ENCODE data around the gene NDUFV1. TPM values are rescaled to one million over a fixed set of nuclear protein-coding genes. Genes with fewer than 3 reads are reported as not detected.

Gene NDUFV1
- total RNA-seq, 3 donors from 2014 or later: 159 to 222 (median 186) TPM

- no peak for TF ChIP-seq POLR2A (IDR thresholded peaks at IDR 0.05)
- TF ChIP-seq CTCF (IDR thresholded peaks at IDR 0.05): peak; percentile 84 to 90 (median 85)
- TF ChIP-seq POLR2AphosphoS5 (IDR thresholded peaks at IDR 0.05): peak in 1 of 3 donors; percentile 11
- Histone ChIP-seq H3K4me1 (no peaks in the 10 kb centered on the region), H3K4me3 (peak within 1 kb of the TSS; percentile 52 to 86 (median 72)), H3K27ac (peak within 1 kb of the TSS; percentile 93 to 99), H3K36me3 (no peaks in the 10 kb centered on the region), H3K27me3 (no peaks in the 10 kb centered on the region), H3K9me3 (no peaks in the 10 kb centered on the region)
- intact Hi-C loops (cut with DNase I; ENCODE audit: low total_unique reads): no loop called here
- DNase-seq (ENCODE audit: low spot score in 2 of 2): peak; percentile 68 to 86
Observed at GRCh38 chr11:67629386-67630227, 22.9 kb downstream of the NDUFV1 start, which contains the start of gene NUDT8. Gene NUDT8 (minus strand): TSS chr11:67629937. CDS start chr11:67629911, 26 bp downstream.

- TF ChIP-seq CTCF (IDR thresholded peaks at IDR 0.05) (peak; percentile 68 to 76 (median 76)), POLR2AphosphoS5 (IDR thresholded peaks at IDR 0.05) (peak in 2 of 3 donors; percentile 30 to 52), POLR2A (IDR thresholded peaks at IDR 0.05) (peak; percentile 28)
- intact Hi-C loops (cut with DNase I; ENCODE audit: low total_unique reads): no loop called here
- Histone ChIP-seq H3K36me3 (no peaks in the 10 kb centered on the region), H3K27me3 (no peaks in the 10 kb centered on the region), H3K4me1 (no peaks in the 10 kb centered on the region), H3K27ac (peak overlapping the region; percentile 93 to 99), H3K9me3 (no peaks in the 10 kb centered on the region), H3K4me3 (peak overlapping the region; percentile 52 to 86 (median 72))
- peak; percentile 98 for DNase-seq (ENCODE audit: low spot score in 2 of 2)
Observed at GRCh38 chr11:67630228-67630942, 23.6 kb downstream of the NDUFV1 start.

- peak in 1 of 3 donors; percentile 8 for TF ChIP-seq CTCF (IDR thresholded peaks at IDR 0.05)
- TF ChIP-seq POLR2AphosphoS5 (IDR thresholded peaks at IDR 0.05): no peak
- Histone ChIP-seq H3K27me3 (no peaks in the 10 kb centered on the region), H3K27ac (peak overlapping the region; percentile 93 to 99), H3K4me3 (peak overlapping the region; percentile 52 to 86 (median 72)), H3K4me1 (no peaks in the 10 kb centered on the region), H3K9me3 (no peaks in the 10 kb centered on the region), H3K36me3 (no peaks in the 10 kb centered on the region)
- DNase-seq (ENCODE audit: low spot score in 2 of 2): no peak
- intact Hi-C loops (cut with DNase I; ENCODE audit: low total_unique reads): no loop called here
Observed at GRCh38 chr11:67630943-67631331, 24.2 kb downstream of the NDUFV1 start.

DNA sequence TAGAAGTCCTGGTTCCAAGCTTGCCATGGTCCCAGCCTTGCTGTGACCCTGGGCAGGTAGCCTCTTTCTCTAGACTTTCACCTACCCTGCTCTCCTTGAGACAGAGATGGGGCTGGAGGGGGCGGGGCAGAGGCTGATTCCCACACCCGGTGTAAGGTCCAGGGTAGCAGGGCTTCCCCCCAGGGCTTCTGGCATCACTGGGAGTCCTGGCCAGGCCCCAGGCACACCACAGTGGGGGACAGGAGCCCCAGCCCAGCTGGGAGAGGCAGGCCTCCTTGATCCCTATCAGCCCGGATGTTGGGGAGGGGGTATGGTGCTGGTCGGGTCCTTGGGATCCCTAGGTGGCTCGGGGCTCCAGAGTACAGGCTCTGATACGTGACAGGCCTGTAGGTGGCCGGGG, 24.7 kb downstream of the NDUFV1 start:
- intact Hi-C loops (cut with DNase I; ENCODE audit: low total_unique reads): no loop called here
- H3K27ac ChIP-seq: peak overlapping the region; percentile 93 to 99
- no peak for TF ChIP-seq CTCF (IDR thresholded peaks at IDR 0.05)
- no peak for TF ChIP-seq POLR2A (IDR thresholded peaks at IDR 0.05)
- no peak for TF ChIP-seq POLR2AphosphoS5 (IDR thresholded peaks at IDR 0.05)
- no peaks in the 10 kb centered on the region for H3K36me3 ChIP-seq
- H3K9me3 ChIP-seq: no peaks in the 10 kb centered on the region
- H3K27me3 ChIP-seq: no peaks in the 10 kb centered on the region
- no peak overlapping the region for H3K4me3 ChIP-seq
- no peaks in the 10 kb centered on the region for H3K4me1 ChIP-seq
- no peak for DNase-seq (ENCODE audit: low spot score in 2 of 2)

DNA sequence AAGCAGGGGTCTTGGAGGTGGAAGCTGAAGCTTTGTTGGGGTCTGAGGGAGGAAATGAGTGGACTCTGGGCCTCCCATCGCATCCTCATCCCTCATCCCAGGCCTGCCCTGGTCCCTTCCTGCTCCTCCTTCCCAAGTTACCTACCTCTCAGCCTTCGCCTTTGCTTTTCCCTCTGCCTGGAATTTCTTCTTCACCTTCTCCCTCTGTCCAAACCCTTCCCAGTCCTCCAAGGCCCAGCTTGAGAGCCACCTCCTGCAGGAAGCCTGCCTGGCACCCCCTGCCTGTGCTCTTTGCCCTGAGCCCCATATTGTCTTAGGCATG, 25.1 kb downstream of the NDUFV1 start:
- intact Hi-C loops (cut with DNase I; ENCODE audit: low total_unique reads): no loop called here
- DNase-seq (ENCODE audit: low spot score in 2 of 2): no peak

More for the DNA sequence above, 25.1 kb downstream of the NDUFV1 start:
- no peaks in the 10 kb centered on the region for H3K36me3 ChIP-seq
- no peak overlapping the region for H3K4me3 ChIP-seq
- no peaks in the 10 kb centered on the region for H3K27me3 ChIP-seq
- H3K4me1 ChIP-seq: no peaks in the 10 kb centered on the region
- H3K27ac ChIP-seq: no peak overlapping the region
- no peak for TF ChIP-seq POLR2A (IDR thresholded peaks at IDR 0.05)
- no peak for TF ChIP-seq CTCF (IDR thresholded peaks at IDR 0.05)
- TF ChIP-seq POLR2AphosphoS5 (IDR thresholded peaks at IDR 0.05): no peak
- H3K9me3 ChIP-seq: no peaks in the 10 kb centered on the region

All from breast epithelium (tissue), 4 donors.